ENCODE measurements around the gene LRPPRC.

LRPPRC gene

DNA sequence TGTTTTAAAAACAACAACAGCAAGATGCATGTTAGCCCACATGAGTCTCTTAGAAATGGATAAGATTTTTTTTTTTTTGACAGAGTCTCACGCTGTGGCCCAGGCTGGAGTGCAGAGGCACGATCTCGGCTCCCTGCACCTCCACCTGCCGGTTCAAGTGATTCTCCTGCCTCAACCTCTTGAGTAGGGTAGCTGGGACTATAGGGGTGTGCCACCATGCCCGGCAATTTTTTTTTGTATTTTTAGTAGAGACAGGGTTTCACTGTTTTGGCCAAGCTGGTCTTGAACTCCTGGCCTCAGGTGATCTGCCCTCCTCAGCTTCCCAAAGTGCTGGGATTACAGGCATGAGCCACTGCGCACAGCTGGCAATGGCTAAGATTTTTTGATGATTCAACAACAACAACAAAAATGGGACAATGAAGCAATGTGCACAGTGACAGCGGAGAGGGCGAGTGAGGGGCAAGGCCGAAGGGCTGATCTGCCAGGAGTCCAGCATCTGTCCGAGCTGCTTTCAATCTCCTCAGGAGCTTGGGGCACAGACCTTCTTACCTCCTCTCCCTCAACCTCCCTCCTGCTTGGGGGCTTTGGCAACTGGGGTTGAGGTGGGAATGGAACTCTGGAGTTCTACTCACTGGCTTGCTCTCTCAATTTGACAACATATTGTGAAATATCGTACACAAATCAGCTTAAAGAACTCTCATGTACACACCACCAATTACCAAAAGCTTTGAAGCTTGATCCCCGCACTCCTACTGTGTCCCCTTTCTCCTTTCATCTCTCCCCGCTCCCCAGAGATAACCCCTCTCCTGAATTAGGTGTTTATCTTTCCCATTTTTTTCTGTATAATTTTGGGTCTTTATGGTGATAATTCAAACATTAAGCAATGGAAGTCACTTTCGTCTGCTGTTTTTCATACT lies 153.6 kb downstream of the LRPPRC start:
- no peaks in the 10 kb centered on the region for H3K36me3 ChIP-seq (ENCODE audit: control insufficient read depth, insufficient read depth, low read length)

GRCh38 chr2:43840965-43841364 lies 154.8 kb downstream of the LRPPRC start:
- Histone ChIP-seq H3K36me3 (ENCODE audit: control insufficient read depth, insufficient read depth, low read length) (no peaks in the 10 kb centered on the region), H3K9me3 (ENCODE audit: control insufficient read depth, low read length) (no peaks in the 10 kb centered on the region), H3K27ac (ENCODE audit: low read depth, low read length, severe bottlenecking) (no peak overlapping the region), H3K4me3 (ENCODE audit: extremely low read depth, insufficient read depth, low read length, poor library complexity, severe bottlenecking) (no peak overlapping the region), H3K4me1 (ENCODE audit: control insufficient read depth, insufficient read depth, low read length, poor library complexity, severe bottlenecking) (no peaks in the 10 kb centered on the region)
- 89 to 96% methylated on average over 5 of the region's 5 CpGs for WGBS, 2 experiments (ENCODE audit: insufficient coverage in 2 of 2)

More for the DNA sequence above, 153.6 kb downstream of the LRPPRC start:
- WGBS, 2 experiments (ENCODE audit: insufficient coverage in 2 of 2), result 94 to 100% methylated on average over 1 to 9 of the region's 14 CpGs
- no peak overlapping the region for H3K27ac ChIP-seq (ENCODE audit: low read depth, low read length, severe bottlenecking)
- H3K9me3 ChIP-seq (ENCODE audit: control insufficient read depth, low read length), result no peaks in the 10 kb centered on the region
- no peaks in the 10 kb centered on the region for H3K4me1 ChIP-seq (ENCODE audit: control insufficient read depth, insufficient read depth, low read length, poor library complexity, severe bottlenecking)
- H3K4me3 ChIP-seq (ENCODE audit: extremely low read depth, insufficient read depth, low read length, poor library complexity, severe bottlenecking), result no peak overlapping the region

DNA sequence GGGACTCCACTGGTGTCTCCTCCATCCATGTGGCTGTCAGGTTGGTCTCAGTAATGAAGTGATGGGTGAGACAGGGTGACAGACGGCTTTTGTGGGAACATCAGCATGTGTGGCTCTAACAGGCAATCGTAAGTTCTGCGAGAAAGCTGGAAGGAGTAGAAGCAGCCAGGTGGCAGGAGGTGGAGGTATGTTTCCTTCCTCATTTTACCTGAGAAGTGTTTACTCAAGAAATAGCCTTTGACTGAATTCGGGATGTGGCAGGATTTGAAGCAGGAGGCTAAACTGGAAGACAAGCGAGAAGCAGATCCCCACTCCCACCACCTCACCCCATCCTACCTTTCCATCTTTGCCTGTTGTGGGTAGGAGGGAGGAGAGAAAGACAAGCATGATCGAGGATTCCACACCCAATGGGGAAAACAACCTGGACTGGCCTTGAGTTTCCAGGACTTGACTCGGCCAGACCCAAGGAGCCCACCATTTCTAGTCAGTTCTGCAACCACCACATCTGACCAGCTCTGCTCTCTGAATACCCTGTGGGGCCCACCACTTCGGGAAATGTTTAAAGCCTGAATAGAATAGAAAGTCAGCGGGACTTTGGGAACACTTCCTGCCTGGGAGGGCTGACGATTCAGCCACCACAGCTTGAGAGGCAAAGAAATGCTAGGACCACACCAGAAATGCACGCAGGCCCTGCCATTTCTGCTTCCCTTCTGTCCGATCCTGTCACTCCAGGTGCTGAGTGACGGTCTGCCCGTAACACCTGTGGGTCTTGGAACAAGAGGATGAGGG lies 155.8 kb downstream of the LRPPRC start:
- Histone ChIP-seq H3K27ac (ENCODE audit: low read depth, low read length, severe bottlenecking) (no peak overlapping the region), H3K9me3 (ENCODE audit: control insufficient read depth, low read length) (no peaks in the 10 kb centered on the region), H3K36me3 (ENCODE audit: control insufficient read depth, insufficient read depth, low read length) (no peaks in the 10 kb centered on the region), H3K4me3 (ENCODE audit: extremely low read depth, insufficient read depth, low read length, poor library complexity, severe bottlenecking) (no peak overlapping the region), H3K4me1 (ENCODE audit: control insufficient read depth, insufficient read depth, low read length, poor library complexity, severe bottlenecking) (no peaks in the 10 kb centered on the region)
- WGBS, 2 experiments (ENCODE audit: insufficient coverage in 2 of 2), result 75 to 84% methylated on average over 6 to 7 of the region's 14 CpGs

GRCh38 chr2:43838560-43839267 lies 157.1 kb downstream of the LRPPRC start, which contains the start of the genes ABCG5 and ABCG8:
Gene ABCG5, minus strand, starts transcription at chr2:43838839. Its CDS starts 160 bp downstream, at chr2:43838679.
Gene ABCG8, plus strand, starts transcription at chr2:43838971. Its CDS starts 83 bp downstream, at chr2:43839054.
- Histone ChIP-seq H3K9me3 (ENCODE audit: control insufficient read depth, low read length) (no peaks in the 10 kb centered on the region), H3K36me3 (ENCODE audit: control insufficient read depth, insufficient read depth, low read length) (no peaks in the 10 kb centered on the region), H3K4me3 (ENCODE audit: extremely low read depth, insufficient read depth, low read length, poor library complexity, severe bottlenecking) (no peak within 1 kb of the TSS), H3K27ac (ENCODE audit: low read depth, low read length, severe bottlenecking) (no peak within 1 kb of the TSS), H3K4me1 (ENCODE audit: control insufficient read depth, insufficient read depth, low read length, poor library complexity, severe bottlenecking) (no peaks in the 10 kb centered on the region)
- 92% methylated on average over 15 to 20 of the region's 20 CpGs for WGBS, 2 experiments (ENCODE audit: insufficient coverage in 2 of 2)

DNA sequence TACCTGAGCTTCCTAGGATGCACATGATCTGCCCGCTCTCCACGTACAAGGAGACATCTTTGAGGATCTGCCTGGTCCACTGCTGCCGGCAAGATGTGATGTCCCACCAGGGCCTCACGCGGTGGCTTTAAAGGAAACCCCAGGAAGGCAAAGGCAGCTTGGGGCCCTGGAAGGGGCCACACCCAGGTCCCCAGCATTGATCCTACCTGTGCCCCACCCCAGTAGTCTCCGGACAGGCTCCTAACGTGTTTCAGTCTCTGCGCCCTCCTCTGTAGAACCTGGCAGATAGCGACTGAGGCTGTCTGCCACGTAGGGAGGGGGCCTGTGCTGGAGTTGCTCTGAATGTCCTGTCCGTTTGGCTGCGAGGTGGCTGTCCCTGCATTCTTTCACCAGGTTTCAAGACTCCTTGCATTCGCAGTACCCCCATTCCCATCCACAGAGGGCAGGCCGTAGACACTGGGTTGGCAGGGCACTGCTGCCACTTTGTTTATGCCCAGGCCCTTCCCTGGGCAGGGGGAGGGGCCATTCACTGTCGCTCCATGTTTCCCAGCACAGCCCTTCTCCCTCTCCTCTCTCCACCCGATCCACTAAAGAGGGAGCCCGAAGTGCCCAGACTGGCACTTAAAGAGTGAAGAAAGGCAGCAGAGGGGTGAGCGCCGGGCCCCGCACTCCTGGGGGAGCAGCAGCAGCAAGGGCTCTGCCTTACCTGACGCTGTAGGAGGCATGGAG lies 157.8 kb downstream of the LRPPRC start:
- H3K4me1 ChIP-seq (ENCODE audit: control insufficient read depth, insufficient read depth, low read length, poor library complexity, severe bottlenecking), result no peaks in the 10 kb centered on the region
- no peaks in the 10 kb centered on the region for H3K9me3 ChIP-seq (ENCODE audit: control insufficient read depth, low read length)
- H3K27ac ChIP-seq (ENCODE audit: low read depth, low read length, severe bottlenecking), result no peak overlapping the region
- no peaks in the 10 kb centered on the region for H3K36me3 ChIP-seq (ENCODE audit: control insufficient read depth, insufficient read depth, low read length)
- no peak overlapping the region for H3K4me3 ChIP-seq (ENCODE audit: extremely low read depth, insufficient read depth, low read length, poor library complexity, severe bottlenecking)
- WGBS, 2 experiments (ENCODE audit: insufficient coverage in 2 of 2), result 91 to 94% methylated on average over 13 to 21 of the region's 21 CpGs

DNA sequence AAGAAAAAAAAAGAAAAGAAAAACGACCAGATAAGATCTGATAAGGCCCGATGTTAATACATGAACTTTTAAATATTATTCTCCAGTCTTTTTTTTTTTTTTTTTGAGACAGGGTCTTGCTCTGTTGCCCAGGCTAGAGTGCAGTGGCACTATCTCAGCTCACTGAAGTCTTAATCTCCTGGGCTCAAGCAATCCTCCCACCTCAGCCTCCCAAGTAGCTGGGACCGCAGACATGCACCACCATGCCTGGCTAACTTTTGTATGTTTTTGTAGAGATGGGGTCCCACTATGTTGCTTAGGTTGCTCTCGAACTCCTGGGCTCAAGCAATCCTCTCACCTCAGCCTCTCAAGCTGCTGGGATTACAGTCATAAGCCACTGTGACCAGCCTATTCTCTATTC lies 158.8 kb downstream of the LRPPRC start:
- Histone ChIP-seq H3K4me1 (ENCODE audit: control insufficient read depth, insufficient read depth, low read length, poor library complexity, severe bottlenecking) (no peaks in the 10 kb centered on the region), H3K4me3 (ENCODE audit: extremely low read depth, insufficient read depth, low read length, poor library complexity, severe bottlenecking) (no peak overlapping the region), H3K27ac (ENCODE audit: low read depth, low read length, severe bottlenecking) (no peak overlapping the region), H3K9me3 (ENCODE audit: control insufficient read depth, low read length) (no peaks in the 10 kb centered on the region), H3K36me3 (ENCODE audit: control insufficient read depth, insufficient read depth, low read length) (no peaks in the 10 kb centered on the region)
- WGBS, 2 experiments (ENCODE audit: insufficient coverage in 2 of 2), result no CpG with 5 or more reads among the region's 4 CpGs
